Mesodermal cell (in vitro differentiated cells): ENCODE results near the gene CPSF3.

ENCODE experiments used
- H3K27ac ChIP-seq: 2 replicates; pipeline ENCODE4 v1.7.0; 2013; ENCODE audit warnings: mild to moderate bottlenecking, low read depth, low read length, moderate library complexity; ENCODE audit not compliant: severe bottlenecking
- H3K36me3 ChIP-seq: 2 replicates; pipeline ENCODE4 v1.7.1; 2013; ENCODE audit warnings: mild to moderate bottlenecking, low read length, moderate library complexity; ENCODE audit not compliant: control insufficient read depth, insufficient read depth
- H3K4me1 ChIP-seq: one replicate; pipeline ENCODE4 v1.7.1; 2013; ENCODE audit warnings: mild to moderate bottlenecking, low read length; ENCODE audit not compliant: insufficient read depth, control insufficient read depth, poor library complexity, severe bottlenecking
- H3K4me3 ChIP-seq: 2 replicates; pipeline ENCODE4 v1.7.0; 2013; ENCODE audit warnings: low read length, control low read depth, mild to moderate bottlenecking; ENCODE audit not compliant: insufficient read depth, poor library complexity, severe bottlenecking; ENCODE audit errors: extremely low read depth
- H3K9me3 ChIP-seq: 2 replicates; pipeline ENCODE4 v1.7.1; 2013; ENCODE audit warnings: mild to moderate bottlenecking, low read length, moderate library complexity; ENCODE audit not compliant: control insufficient read depth
- WGBS, 2 experiments: methylation state at CpG; one replicate each; pipeline ENCODE4 v1.1.5; 2013; ENCODE audit warnings: missing lambda C conversion rate in 2 of 2; ENCODE audit not compliant: insufficient coverage in 2 of 2; 5-methylcytosine and 5-hydroxymethylcytosine counted together

CPSF3 gene

DNA sequence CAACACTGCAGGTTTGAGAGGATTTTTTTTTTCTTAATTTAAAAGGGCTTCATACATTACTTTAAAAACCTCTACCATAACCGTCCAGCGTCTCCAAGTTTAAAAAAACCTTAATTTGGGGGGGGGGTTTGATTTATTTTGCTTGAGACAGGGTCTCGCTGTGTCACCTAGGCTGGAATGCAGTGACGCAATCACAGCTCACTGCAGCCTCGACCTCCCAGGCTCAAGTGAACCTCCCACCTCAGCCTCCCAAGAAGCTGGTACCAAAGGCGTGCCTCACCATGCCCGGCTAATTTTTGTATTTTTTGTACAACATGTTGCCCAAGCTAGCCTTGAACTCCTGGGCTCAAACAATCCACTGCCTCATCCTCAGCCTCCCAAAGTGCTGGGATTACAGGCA is 95.3 kb downstream of the CPSF3 start:
- H3K9me3 ChIP-seq: no peaks in the 10 kb centered on the region
- no peak overlapping the region for H3K4me3 ChIP-seq
- H3K36me3 ChIP-seq: peaks cover 70% of the 10 kb centered on the region
- WGBS, 2 experiments: 94 to 96% methylated on average over 5 of the region's 7 CpGs
- H3K4me1 ChIP-seq: no peaks in the 10 kb centered on the region
- H3K27ac ChIP-seq: no peak overlapping the region

DNA sequence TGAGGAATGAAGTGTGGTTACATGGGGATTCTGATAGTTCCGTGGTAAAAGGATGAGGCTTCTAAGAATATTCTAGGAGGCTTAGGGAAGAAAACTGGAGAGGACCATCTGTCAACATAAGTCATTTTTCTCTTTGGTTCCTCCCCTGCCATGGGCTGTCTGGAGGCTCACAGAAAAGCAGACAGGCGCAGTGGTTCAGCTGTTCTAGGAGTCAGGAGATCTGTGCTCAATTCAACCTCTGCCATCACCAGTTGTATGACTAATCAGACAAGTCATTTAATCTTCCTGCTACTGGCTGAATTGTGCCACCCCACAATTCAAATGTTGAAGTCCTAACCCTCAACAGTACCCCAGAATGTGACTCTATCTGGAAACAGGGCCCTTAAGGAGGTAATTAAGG is 95.8 kb downstream of the CPSF3 start:
- Histone ChIP-seq H3K9me3 (no peaks in the 10 kb centered on the region), H3K27ac (no peak overlapping the region), H3K4me1 (no peaks in the 10 kb centered on the region), H3K4me3 (no peak overlapping the region), H3K36me3 (peaks cover 72% of the 10 kb centered on the region)
- WGBS, 2 experiments: 94 to 95% methylated on average over 2 of the region's 2 CpGs
